Hepatocyte (in vitro differentiated cells): Measurements from ENCODE around the gene TMEM270.

ENCODE experiments used
- CTCF ChIP-seq: fragments of 200-600 bp; sonication (generic); IDR thresholded peaks from 2 replicates; pipeline ENCODE4 v1.5.1; 2016; ENCODE audit warnings: antibody characterized with exemption, mild to moderate bottlenecking; ENCODE audit not compliant: poor library complexity
- EZH2phosphoT487 ChIP-seq: fragments of 200-600 bp; sonication (generic); IDR thresholded peaks from one replicate; pipeline ENCODE4 v1.6.1; 2018; ENCODE audit warnings: antibody characterized with exemption, mild to moderate bottlenecking, low read depth, moderate library complexity; ENCODE audit not compliant: unreplicated experiment, severe bottlenecking

- no peak for TF ChIP-seq CTCF
- TF ChIP-seq EZH2phosphoT487: no peak
These were observed 25.2 kb downstream of the TMEM270 start for GRCh38 chr7:73885975-73886798.
